ENCODE data around the gene GNAZ.

DNA sequence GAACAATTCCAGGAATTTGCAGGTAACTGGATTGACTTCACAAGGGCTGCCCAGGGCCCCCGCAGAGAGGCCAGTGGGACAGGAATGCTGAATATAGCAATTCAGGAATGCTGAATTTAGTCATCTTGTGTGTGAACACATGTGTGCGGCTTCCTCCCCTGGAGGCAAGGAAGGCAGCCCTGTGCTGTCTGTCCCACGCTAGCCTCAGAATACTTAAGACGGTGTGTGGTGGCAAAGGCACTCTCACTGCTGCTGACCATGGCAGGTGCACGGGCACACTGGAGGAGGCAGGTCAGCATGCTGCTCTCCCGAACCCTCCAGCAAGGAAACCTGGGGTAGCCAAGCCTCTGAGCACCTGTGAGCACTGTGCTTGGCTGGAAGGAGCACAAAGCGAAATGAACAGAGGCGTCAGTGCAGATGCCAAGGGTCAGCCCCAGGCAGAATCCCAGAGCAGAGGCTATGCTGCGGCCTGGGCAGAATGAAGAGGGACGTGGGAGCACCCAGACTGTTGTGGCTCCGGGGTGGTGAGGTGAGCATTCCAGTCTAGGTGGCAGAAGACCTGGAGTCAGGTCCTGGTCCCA, 2.7 kb downstream of the GNAZ start:
- TF ChIP-seq, protein P1, sequence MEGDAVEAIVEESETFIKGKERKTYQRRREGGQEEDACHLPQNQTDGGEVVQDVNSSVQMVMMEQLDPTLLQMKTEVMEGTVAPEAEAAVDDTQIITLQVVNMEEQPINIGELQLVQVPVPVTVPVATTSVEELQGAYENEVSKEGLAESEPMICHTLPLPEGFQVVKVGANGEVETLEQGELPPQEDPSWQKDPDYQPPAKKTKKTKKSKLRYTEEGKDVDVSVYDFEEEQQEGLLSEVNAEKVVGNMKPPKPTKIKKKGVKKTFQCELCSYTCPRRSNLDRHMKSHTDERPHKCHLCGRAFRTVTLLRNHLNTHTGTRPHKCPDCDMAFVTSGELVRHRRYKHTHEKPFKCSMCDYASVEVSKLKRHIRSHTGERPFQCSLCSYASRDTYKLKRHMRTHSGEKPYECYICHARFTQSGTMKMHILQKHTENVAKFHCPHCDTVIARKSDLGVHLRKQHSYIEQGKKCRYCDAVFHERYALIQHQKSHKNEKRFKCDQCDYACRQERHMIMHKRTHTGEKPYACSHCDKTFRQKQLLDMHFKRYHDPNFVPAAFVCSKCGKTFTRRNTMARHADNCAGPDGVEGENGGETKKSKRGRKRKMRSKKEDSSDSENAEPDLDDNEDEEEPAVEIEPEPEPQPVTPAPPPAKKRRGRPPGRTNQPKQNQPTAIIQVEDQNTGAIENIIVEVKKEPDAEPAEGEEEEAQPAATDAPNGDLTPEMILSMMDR (IDR thresholded peaks at IDR 0.05) = no peak
- TF ChIP-seq POLR2AphosphoS5 (IDR thresholded peaks at IDR 0.05) = no peak

Measured in gastroesophageal sphincter (tissue), 3 donors.